HG03108 (cell line): Measurements from ENCODE around the gene PRCD.

Source experiments
- ATAC-seq: cut with Tn5 transposase; IDR thresholded peaks from one replicate; pipeline ENCODE4 v1.9.1; 2021; ENCODE audit warnings: moderate library complexity; ENCODE audit not compliant: unreplicated experiment

The PRCD gene

GRCh38 chr17:76538281-76538931 is 1.4 kb upstream of the PRCD start:
- ATAC-seq: no peak

GRCh38 chr17:76538941-76539570 is 788 bp upstream of the PRCD start:
- ATAC-seq: no peak

GRCh38 chr17:76540381-76541300 is 797 bp downstream of the PRCD start:
- ATAC-seq: no peak

GRCh38 chr17:76541739-76542454 is 2.1 kb downstream of the PRCD start:
- no peak for ATAC-seq

GRCh38 chr17:76542566-76542971 is 2.7 kb downstream of the PRCD start:
- ATAC-seq: no peak

GRCh38 chr17:76542984-76543383 is 3.1 kb downstream of the PRCD start:
- ATAC-seq: no peak

GRCh38 chr17:76543482-76543825 is 3.6 kb downstream of the PRCD start:
- no peak for ATAC-seq

- ATAC-seq: no peak
These were observed 4.1 kb downstream of the PRCD start for GRCh38 chr17:76543826-76544545.

- no peak for ATAC-seq
These were observed 4.9 kb downstream of the PRCD start for GRCh38 chr17:76544546-76545365.

- no peak for ATAC-seq
These were observed 6.2 kb downstream of the PRCD start for GRCh38 chr17:76545918-76546555.

- no peak for ATAC-seq
These were observed 6.8 kb downstream of the PRCD start for GRCh38 chr17:76546556-76547182.

GRCh38 chr17:76547183-76547641 is 7.4 kb downstream of the PRCD start:
- no peak for ATAC-seq

- ATAC-seq: no peak
These were observed 7.9 kb downstream of the PRCD start for GRCh38 chr17:76547642-76548202.

- no peak for ATAC-seq
These were observed 8.8 kb downstream of the PRCD start for GRCh38 chr17:76548378-76549214.

- ATAC-seq: no peak
These were observed 9.3 kb downstream of the PRCD start for GRCh38 chr17:76549215-76549518.

GRCh38 chr17:76549539-76549938 is 9.7 kb downstream of the PRCD start:
- no peak for ATAC-seq

- ATAC-seq: no peak
These were observed 11.1 kb downstream of the PRCD start for GRCh38 chr17:76550712-76551615.
